CD4-positive, alpha-beta T cell treated with Interleukin-12 subunit alpha and Interleukin-12 subunit beta, for 1 hour (primary cell): ENCODE measurements around the gene B4GALT3.

Experiments used
- DNase-seq: peaks from one replicate; pipeline ENCODE4 v3.0.0-alpha.2; 2020

B4GALT3 gene

GRCh38 chr1:161160671-161161145 lies 16.6 kb downstream of the B4GALT3 start:
- no peak for DNase-seq

- no peak for DNase-seq
These were observed 17.4 kb downstream of the B4GALT3 start for GRCh38 chr1:161159913-161160243.

GRCh38 chr1:161159087-161159912 lies 18.0 kb downstream of the B4GALT3 start, which contains the start of gene USP21:
USP21 (plus strand) TSS chr1:161159500; CDS start chr1:161160641, 1,141 bp downstream.
- DNase-seq: peak; percentile 94

GRCh38 chr1:161158316-161159010 lies 18.8 kb downstream of the B4GALT3 start:
- no peak for DNase-seq

GRCh38 chr1:161157867-161158266 lies 19.4 kb downstream of the B4GALT3 start:
- DNase-seq: no peak

- peak; percentile 91 for DNase-seq
These were observed 23.5 kb downstream of the B4GALT3 start, which contains the start of gene UFC1 for GRCh38 chr1:161153682-161154337. UFC1 (plus strand) TSS chr1:161153978; CDS start chr1:161153998, 20 bp downstream.

- no peak for DNase-seq
These were observed 24.1 kb downstream of the B4GALT3 start for GRCh38 chr1:161153176-161153575.

GRCh38 chr1:161145832-161146231 lies 31.5 kb downstream of the B4GALT3 start:
- DNase-seq: no peak

GRCh38 chr1:161140755-161141400 lies 36.4 kb downstream of the B4GALT3 start:
- no peak for DNase-seq

GRCh38 chr1:161139766-161140165 lies 37.5 kb downstream of the B4GALT3 start:
- DNase-seq: peak; percentile 68

GRCh38 chr1:161138431-161138830 lies 38.9 kb downstream of the B4GALT3 start:
- no peak for DNase-seq

GRCh38 chr1:161137881-161138280 lies 39.4 kb downstream of the B4GALT3 start:
- no peak for DNase-seq

- no peak for DNase-seq
These were observed 44.0 kb downstream of the B4GALT3 start for GRCh38 chr1:161133220-161133740.

- DNase-seq: peak; percentile 96
These were observed 44.7 kb downstream of the B4GALT3 start, which contains the start of gene DEDD for GRCh38 chr1:161132410-161133219. DEDD (minus strand) TSS chr1:161132667; CDS start chr1:161124462, 8,205 bp downstream.

GRCh38 chr1:161131523-161132409 lies 45.5 kb downstream of the B4GALT3 start:
- DNase-seq: peak; percentile 36

GRCh38 chr1:161130266-161130665 lies 47.0 kb downstream of the B4GALT3 start:
- no peak for DNase-seq

- DNase-seq: no peak
These were observed 48.5 kb downstream of the B4GALT3 start for GRCh38 chr1:161128591-161129420.

GRCh38 chr1:161127649-161128048 lies 49.7 kb downstream of the B4GALT3 start:
- no peak for DNase-seq

GRCh38 chr1:161122967-161123366 lies 54.3 kb downstream of the B4GALT3 start:
- no peak for DNase-seq

GRCh38 chr1:161121834-161122233 lies 55.5 kb downstream of the B4GALT3 start:
- no peak for DNase-seq
